Activated naive CD4-positive, alpha-beta T cell treated with Interleukin-2 at 50 U/mL for 16 hours (primary cell): ENCODE results near the gene ASB8.
A peak's percentile ranks its signal among the peaks of the same experiment; 100 is the strongest.
"Not testable (repeated sequence)": the region's sequence is repeated elsewhere in the genome, so short reads cannot be mapped to it uniquely, and the experiment has no call there.

Source experiments
- DNase-seq: peaks from one replicate; pipeline ENCODE4 v3.0.0-alpha.2; 2020

ASB8 gene

DNA sequence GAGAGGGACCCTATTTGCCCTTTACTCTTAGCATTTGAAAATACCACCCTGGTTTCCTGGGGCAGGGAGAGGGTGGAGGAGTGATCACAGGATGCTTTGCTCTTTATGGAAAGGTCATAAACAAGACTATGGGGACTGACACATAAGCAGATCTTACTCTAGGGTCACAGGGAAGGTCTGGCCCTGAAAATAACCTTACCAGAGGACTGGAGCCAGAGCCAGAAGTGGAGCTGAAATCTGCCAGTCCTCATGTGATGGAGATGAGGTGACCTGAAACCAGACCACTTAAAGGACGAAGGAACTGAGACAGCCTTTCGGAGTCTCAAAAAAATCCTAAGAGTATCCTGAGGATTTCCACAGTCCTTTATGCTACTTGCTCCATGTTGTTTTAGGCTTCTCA lies 25.8 kb downstream of the ASB8 start:
- no peak for DNase-seq

DNA sequence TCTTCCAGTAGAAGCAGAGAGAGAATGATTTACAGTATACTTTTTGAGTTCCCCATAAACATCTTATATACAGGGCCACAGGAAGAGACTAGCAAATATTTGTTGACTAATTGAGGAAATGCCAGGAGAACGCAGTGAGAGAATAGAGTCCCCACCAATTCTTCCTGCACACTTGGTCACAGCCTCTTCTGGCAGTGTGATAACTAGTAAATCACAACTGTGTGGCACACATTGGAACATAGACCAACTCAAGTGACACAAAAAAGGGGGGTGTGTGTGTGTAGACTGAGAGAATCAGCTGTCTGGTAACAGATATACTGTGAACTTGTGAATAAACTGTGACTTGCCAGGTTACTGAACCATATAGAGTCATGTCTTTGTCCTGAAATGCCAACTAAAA lies 27.9 kb downstream of the ASB8 start:
- DNase-seq: no peak

DNA sequence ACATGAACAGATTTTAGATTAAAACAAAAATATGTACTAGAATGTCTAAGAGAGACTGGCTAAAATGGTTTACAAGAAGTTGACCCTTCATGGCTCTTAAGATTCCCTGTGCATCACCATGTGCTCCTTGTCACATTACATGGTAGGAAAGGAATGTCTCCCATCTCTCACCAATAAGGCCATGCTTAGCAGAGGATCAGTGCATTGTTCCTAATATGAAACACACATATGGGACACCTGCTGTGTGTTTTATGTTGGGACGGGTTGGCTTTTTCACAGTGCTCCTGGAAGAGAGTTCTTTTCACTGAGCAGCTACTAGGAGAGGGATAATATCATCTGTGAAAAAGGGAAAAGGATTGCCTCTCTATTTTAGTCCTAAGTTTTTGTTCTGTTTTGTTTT lies 28.5 kb downstream of the ASB8 start:
- DNase-seq: no peak

- DNase-seq: no peak
Observed at GRCh38 chr12:48126953-48127630, 30.2 kb downstream of the ASB8 start.

- DNase-seq: no peak
Observed at GRCh38 chr12:48125985-48126384, 31.3 kb downstream of the ASB8 start.

DNA sequence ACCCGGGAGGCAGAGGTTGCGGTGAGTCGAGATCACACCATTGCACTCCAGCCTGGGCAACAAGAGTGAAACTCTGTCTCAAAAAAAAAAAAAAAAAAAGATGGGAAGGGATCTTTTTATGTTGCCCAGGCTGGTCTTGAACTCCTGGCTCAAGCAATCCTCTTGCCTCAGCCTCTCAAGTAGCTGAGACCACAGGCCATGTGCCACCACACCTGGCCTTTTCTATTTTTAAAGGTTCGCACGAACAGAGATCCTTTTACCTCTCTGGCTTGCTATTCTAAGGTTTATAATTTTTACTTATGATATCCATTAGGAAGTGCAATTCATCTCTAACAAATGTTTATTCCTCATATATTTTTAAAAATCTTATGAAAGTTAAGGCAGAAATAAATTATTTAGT lies 31.8 kb downstream of the ASB8 start:
- DNase-seq: not testable (repeated sequence)

GRCh38 chr12:48123169-48123568 lies 34.1 kb downstream of the ASB8 start:
- no peak for DNase-seq

GRCh38 chr12:48122065-48122834 lies 35.1 kb downstream of the ASB8 start:
- no peak for DNase-seq

- no peak for DNase-seq
Observed at GRCh38 chr12:48121522-48121921, 35.8 kb downstream of the ASB8 start.

DNA sequence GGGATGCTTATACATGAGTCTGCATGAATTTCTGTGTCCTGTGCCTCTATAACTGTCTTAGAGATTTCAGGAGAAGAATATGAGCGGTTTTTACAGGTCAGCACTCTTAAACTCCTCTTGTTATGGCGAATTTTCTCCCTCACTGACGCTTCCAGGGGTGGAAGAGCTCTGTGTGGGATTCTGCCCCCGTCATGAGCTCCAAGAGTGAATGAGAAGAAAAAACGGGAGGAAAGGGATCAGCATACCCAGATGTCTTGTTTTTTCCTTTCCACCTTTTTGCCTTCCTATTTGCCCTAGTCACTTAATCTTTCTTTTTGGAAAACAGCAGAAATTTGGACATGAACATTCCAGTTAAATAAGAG lies 37.5 kb downstream of the ASB8 start:
- DNase-seq: no peak

DNA sequence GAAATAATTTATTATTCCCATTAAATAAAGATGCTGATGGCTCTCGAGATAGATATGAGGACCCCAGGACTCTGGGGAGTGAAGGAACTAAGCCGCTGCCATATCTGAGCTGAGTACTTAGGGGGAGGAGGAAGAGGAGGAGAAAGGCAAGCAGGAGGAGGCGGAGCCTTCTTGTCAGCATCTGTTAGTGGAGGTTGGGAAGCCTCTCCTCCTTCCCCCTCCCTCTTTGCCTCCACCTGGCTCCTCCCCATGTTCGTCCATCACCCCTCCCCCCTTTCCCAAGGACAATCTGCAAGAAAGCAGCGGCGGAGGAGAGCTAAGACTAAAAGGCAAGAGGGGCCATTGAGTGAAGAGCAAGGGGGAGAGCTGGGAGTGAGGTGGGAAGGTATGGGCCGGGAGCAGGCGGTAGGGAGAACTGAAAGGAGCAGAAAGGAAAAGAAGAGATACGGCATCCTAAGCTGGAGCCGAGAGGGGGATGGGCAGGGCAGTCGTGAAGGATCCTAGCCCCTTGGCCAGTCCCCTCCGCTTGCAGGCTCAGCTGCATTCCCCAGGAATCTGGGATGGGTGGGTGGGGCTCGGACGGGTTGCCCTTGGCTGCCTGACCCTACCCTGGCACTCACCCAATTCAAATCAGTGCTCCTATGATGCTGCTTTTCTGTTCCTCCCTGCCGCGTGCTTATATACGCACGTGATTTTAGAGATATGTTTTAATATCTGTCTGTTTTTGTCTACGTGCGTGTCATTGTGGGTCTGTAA lies 38.1 kb downstream of the ASB8 start, which contains the start of gene PFKM:
Gene PFKM (plus strand): TSS at position 287 of the 756 bp plus-strand sequence. CDS start 3,411 bp downstream, outside the sequence.
- peak; percentile 73 for DNase-seq

- no peak for DNase-seq
Observed at GRCh38 chr12:48118284-48118871, 38.9 kb downstream of the ASB8 start.

GRCh38 chr12:48115957-48116356 lies 41.4 kb downstream of the ASB8 start:
- DNase-seq: no peak

- not testable (repeated sequence) for DNase-seq
Observed at GRCh38 chr12:48111312-48111693, 46.0 kb downstream of the ASB8 start.

DNA sequence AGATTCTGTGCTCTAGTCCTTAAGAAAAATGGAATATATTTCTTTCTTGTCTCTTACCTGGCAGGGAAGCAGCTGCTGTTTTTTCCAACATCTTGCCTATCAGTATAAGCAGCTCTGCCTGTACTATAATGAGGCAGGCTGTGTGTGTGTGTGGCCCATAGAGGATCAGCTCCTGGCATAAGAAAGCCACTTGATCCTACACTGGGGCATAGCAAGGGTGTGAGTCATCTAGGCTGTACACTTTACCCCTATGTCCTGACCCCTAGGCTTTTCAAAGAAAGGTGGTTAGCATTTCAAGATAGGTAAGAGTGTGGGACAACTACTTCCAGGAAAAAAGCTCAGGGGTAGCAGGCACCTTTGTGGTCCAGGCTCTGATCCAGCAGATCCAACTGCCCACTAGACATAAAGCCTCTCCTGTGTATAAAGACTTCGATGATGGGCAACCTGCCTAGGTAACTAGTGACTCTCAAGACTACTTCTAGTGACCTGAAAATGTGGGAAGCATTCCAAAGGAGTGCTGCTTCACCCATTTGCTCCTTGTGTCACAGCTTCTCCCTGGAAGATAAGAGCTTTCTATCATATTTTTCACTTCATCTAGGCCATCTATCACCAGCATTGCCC lies 46.5 kb downstream of the ASB8 start:
- no peak for DNase-seq

DNA sequence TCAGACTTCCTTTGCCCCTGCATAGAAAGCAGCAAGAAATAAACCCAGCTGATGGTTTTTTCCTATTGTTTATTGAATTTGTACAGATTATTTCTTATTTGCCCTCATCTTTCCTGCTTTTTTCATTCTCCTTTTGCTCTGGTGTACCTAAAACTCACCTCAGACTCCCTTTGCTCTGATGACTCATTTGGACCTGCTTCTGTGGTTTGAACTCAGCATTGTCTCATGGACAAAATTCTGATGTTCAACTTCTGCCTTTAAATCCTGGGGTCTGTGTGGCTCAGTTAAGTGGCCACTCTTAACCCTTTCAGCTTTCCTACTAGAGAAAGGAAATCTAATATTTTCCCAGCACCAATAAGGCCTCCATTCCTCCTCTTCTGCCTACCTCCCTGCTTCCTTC lies 47.9 kb downstream of the ASB8 start:
- DNase-seq: no peak

DNA sequence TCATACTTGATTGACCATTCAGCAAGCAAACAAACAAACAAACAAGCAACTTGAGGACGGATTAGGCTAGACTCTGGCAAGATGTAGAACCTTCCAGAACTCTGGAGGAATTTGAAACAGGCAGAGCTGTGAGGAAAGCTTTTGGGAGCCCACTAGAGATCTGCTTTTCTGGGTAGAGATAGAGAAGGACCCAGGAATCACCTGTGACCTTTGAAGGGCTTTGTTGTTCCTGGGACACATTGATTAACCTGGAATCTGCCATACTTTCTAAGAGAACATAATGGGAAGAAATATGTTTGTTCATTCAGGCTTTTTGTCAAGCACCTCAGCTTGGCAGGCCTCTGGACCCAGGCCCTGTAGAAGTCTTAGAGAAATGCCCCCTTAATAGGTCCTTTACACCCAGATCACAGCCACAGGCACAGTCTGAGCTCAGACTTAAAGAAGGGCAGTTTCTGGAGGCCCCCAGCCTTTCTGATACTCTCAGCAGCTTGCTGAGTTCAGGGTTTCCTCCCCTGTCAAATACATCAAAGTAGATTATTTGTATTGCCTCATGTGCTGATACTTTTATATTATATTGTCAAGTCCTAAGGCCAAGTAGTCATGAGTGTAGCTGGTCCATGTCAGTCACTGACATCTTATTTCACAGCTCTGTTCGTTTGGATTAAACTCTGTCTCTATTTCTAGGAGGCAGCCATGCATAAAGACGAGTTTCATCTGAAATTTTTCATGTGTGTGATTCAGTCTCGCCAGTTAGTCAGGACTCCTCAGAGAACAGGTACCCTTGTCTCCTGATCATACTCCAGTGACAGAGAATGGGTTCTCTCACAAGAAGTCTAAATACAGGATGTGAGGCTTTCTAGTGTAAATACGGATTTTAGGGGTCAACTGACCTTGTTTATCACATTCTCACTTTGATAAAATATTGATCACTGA lies 50.4 kb downstream of the ASB8 start:
- DNase-seq: no peak

- peak; percentile 92 for DNase-seq
Observed at GRCh38 chr12:48105867-48106680, 51.2 kb downstream of the ASB8 start, which contains the start of gene SENP1. SENP1 (minus strand) TSS chr12:48106079; CDS start chr12:48101472, 4,607 bp downstream.

DNA sequence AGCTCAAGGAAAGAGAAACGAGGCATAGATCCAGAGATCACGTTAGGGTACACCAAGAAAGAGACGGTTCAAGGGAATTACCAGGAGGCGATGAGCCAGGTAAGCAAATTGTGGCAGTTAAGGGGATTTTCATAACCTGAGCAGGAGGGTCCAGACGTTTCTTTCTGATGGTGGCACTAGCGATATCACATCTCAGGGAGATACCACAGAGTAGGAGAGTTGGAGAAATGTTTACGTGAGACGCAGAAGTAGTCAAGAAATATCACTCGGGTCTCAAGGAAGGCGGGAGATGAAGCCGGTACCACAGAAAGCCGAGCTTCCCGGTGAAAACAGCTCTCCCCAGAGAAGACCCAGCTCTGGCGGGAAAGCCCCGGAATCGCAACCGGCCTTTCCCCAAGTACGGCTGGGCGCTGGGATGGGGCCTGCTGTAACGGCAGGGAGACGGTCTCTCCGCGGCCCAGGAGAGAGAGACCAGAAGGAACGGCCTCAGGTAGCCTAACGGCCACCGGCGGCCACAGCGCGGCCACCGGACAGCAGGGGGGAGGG lies 51.9 kb downstream of the ASB8 start:
- DNase-seq: peak; percentile 57

DNA sequence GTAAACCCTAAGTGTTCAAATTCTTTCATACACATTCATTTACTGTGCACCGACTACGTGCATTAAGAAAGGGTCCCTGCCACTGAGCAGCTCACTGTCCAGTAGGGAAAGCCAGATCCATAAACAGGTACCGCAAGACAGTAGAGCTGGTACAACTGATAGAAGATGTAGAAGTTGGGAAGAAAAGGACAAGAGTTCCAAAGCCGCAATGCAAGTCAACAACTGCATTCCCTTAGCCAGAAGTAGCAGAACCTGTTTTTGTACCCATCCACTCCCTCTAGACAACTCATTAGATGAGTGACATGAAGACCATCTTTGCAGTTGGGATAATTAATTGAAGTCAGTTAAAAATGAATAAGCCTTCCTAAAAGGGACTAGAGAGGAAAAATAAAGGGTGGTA lies 52.8 kb downstream of the ASB8 start:
- DNase-seq: no peak
